ENCODE results near the gene OLIG3.

OLIG3 gene

DNA sequence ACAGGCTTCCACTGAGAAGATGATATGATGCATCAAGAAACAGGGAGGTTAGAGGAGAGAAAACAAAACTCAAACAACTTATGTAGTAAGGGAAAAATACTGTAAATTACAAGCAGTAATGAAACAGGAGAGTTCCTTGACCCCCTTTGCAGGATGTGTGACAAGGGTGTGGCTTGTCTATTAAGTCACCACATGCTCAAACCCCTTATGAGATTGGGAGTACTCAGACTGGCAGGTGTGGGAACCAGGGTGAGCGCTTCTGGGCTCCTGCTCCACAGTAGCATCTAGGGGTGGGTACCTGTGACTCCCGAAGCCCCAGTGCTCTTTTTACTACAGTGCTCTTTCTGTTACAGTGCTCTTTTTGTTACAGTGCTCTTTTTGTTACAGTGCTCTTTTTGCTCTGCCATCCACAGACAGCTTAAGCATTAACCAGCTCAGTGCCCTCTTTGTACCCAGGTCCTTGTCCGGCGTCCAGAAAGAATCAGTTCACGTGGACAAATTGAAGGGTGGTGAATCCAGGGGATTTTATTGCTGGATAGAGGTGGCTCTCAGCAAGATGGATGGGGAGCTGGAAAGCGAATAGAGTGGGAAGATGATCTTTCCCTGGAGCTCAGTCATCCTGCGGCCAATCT, 28.7 kb downstream of the OLIG3 start:
- DNase-seq, result no peak

DNA sequence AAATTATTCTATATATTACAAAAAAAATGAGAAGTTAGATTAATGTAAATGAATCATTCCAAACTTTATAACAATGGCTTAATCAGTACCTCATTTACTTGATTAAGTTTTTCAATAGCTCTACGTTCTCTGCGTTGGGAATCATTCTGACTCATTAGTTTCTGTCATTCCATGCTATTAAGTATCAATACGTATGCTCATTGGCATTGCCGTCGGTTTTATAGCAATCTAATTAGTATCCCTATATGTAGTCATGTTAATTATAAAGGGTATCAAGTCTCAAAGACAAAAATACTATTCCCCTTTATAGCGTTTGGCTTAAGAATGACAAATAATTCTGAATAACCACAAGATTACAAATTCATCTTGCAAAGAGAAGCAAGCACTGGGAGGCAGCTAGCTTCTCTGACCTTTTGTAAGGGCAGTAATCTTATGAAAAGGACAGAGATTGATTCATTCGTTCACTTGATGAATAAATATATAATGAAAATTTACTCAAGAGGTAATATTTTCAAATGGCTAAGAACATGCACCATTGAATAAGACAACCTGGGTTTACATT, 41.8 kb downstream of the OLIG3 start:
- DNase-seq, result no peak

DNA sequence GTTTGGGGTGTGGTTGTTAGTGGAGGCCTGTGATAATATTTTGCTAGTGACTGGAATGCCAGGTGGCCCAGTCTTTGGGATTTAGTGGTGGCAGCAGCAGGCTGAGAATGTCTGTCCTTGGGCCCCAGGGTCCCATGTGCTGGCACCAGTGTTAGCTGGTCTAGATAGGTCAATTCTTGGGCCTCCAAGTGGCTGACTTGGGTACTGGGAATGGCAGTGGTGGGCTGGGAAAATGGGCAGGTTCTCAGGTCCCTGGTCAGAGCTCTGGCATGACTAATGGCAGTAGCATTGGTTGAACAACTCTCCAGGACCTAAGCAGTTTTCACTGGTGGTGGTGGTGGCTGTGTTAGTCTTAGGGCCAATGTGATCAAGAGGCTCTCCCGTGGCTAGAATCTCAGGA, 50.3 kb downstream of the OLIG3 start:
- DNase-seq, result no peak
